Activated CD8-positive, alpha-beta T cell treated with anti-CD3 and anti-CD28 coated beads for 36 hours (primary cell): Measurements from ENCODE around the gene KLLN. TPM values are rescaled to one million over a fixed set of nuclear protein-coding genes. Genes with fewer than 3 reads are reported as not detected.

Experiments used
- ATAC-seq: fragments of 200-7000 bp; cut with Tn5 transposase; one replicate; pipeline ENCODE4 v1.10.0; 2021; ENCODE audit warnings: mild to moderate bottlenecking, moderate library complexity
- CTCF ChIA-PET: fragments of 350-600 bp; sonication (Branson Sonifier 250); formaldehyde crosslinking; loops from one replicate; lab custom pipeline; 2021; ENCODE audit warnings: antibody characterized with exemption; lab: Charles Lee
- POLR2A ChIA-PET: fragments of 350-600 bp; sonication (Branson Sonifier 250); formaldehyde crosslinking; loops from one replicate; lab custom pipeline; 2021; ENCODE audit warnings: antibody characterized with exemption; lab: Charles Lee
- DNase-seq: peaks from one replicate; pipeline ENCODE4 v3.0.0-alpha.2; 2020
- H3K27ac Mint-ChIP-seq: one replicate; pipeline ENCODE4 v1.8.0; 2021; ENCODE audit warnings: mild to moderate bottlenecking, mixed read lengths
- H3K27me3 Mint-ChIP-seq: one replicate; pipeline ENCODE4 v1.8.0; 2021; ENCODE audit warnings: mixed read lengths
- H3K36me3 Mint-ChIP-seq: one replicate; pipeline ENCODE4 v1.8.0; 2021; ENCODE audit warnings: low read depth, mixed read lengths
- H3K4me1 Mint-ChIP-seq: one replicate; pipeline ENCODE4 v1.8.0; 2021; ENCODE audit warnings: low read depth, mixed read lengths
- H3K4me3 Mint-ChIP-seq: one replicate; pipeline ENCODE4 v1.8.0; 2021; ENCODE audit warnings: mild to moderate bottlenecking, moderate library complexity, mixed read lengths
- H3K9me3 Mint-ChIP-seq: one replicate; pipeline ENCODE4 v1.8.0; 2021; ENCODE audit warnings: mixed read lengths
- CTCF ChIP-seq: fragments of 200-600 bp; IDR thresholded peaks from one replicate; pipeline ENCODE4 v1.8.0; 2022; ENCODE audit warnings: antibody characterized with exemption, mild to moderate bottlenecking
- intact Hi-C: fragments of 100-400 bp; cut with micrococcal nuclease; formaldehyde crosslinking; loops from one replicate; pipeline ENCODE4 v1.10.0; 2022
- total RNA-seq, 2 experiments: library from RNA; stranded (reverse); gene quantifications; one replicate each; pipeline ENCODE4 v1.2.3, GENCODE V29; 2021

KLLN gene
- total RNA-seq, 2 experiments from 2014 or later = 0.43 to 0.61 TPM

- H3K27me3 Mint-ChIP-seq = no peaks in the 10 kb centered on the region
- H3K4me1 Mint-ChIP-seq = no peaks in the 10 kb centered on the region
- H3K4me3 Mint-ChIP-seq = no peak overlapping the region
- no peak overlapping the region for H3K27ac Mint-ChIP-seq
- no peak for DNase-seq
- no peak for ATAC-seq
- H3K36me3 Mint-ChIP-seq = no peaks in the 10 kb centered on the region
- ChIA-PET CTCF (no interaction called here), POLR2A (no interaction called here)
- no peaks in the 10 kb centered on the region for H3K9me3 Mint-ChIP-seq
- intact Hi-C loops = no loop called here
- no peak for TF ChIP-seq CTCF
These were observed 20.4 kb downstream of the KLLN start for GRCh38 chr10:87842776-87843497.

GRCh38 chr10:87842220-87842641, 21.1 kb downstream of the KLLN start:
- TF ChIP-seq CTCF = no peak

GRCh38 chr10:87841186-87841585, 22.1 kb downstream of the KLLN start:
- ChIA-PET POLR2A (interaction anchor here (0.6 to 0.7 kb wide), 2 partner anchors 9 to 276 kb away, joined by 3 read pairs; no protein-coding TSS in a partner anchor), CTCF (interaction anchor here (0.9 to 1.3 kb wide), 2 partner anchors 22 to 712 kb away, joined by 3 read pairs; partner anchors contain the start of gene ATAD1)
- Mint-ChIP-seq H3K27me3 (no peaks in the 10 kb centered on the region), H3K4me1 (no peaks in the 10 kb centered on the region), H3K27ac (no peak overlapping the region), H3K4me3 (no peak overlapping the region), H3K36me3 (no peaks in the 10 kb centered on the region), H3K9me3 (peaks cover under 1% of the 10 kb centered on the region)
- no peak for ATAC-seq
- DNase-seq = no peak
- TF ChIP-seq CTCF = no peak
- intact Hi-C loops = no loop called here

More at GRCh38 chr10:87842220-87842641, 21.1 kb downstream of the KLLN start:
- no peak for ATAC-seq
- DNase-seq = no peak
- no peak overlapping the region for H3K27ac Mint-ChIP-seq
- no peaks in the 10 kb centered on the region for H3K27me3 Mint-ChIP-seq
- H3K4me1 Mint-ChIP-seq = no peaks in the 10 kb centered on the region
- no peak overlapping the region for H3K4me3 Mint-ChIP-seq
- intact Hi-C loops = no loop called here
- no peaks in the 10 kb centered on the region for H3K36me3 Mint-ChIP-seq
- no peaks in the 10 kb centered on the region for H3K9me3 Mint-ChIP-seq
- CTCF ChIA-PET = no interaction called here
- POLR2A ChIA-PET = no interaction called here

- Mint-ChIP-seq H3K27me3 (no peaks in the 10 kb centered on the region), H3K4me1 (no peaks in the 10 kb centered on the region)
These were observed 24.7 kb downstream of the KLLN start for GRCh38 chr10:87838650-87839049.

More at GRCh38 chr10:87838650-87839049, 24.7 kb downstream of the KLLN start:
- ATAC-seq (no peak), DNase-seq (no peak)
- ChIA-PET POLR2A (interaction anchor here (0.9 to 1.8 kb wide), 2 partner anchors 10 to 20 kb away, joined by 4 to 6 read pairs; partner anchors contain the start of gene ATAD1), CTCF (interaction anchor here (2.0 kb wide), 1 partner anchor 11 kb away, joined by 5 read pairs; no protein-coding TSS in a partner anchor)
- Mint-ChIP-seq H3K9me3 (peaks cover 1% of the 10 kb centered on the region), H3K36me3 (no peaks in the 10 kb centered on the region), H3K27ac (no peak overlapping the region), H3K4me3 (no peak overlapping the region)
- intact Hi-C loops = no loop called here
- no peak for TF ChIP-seq CTCF
